A549 (cell line): ENCODE data around the gene HBZ. TPM values are rescaled to one million over a fixed set of nuclear protein-coding genes. Genes with fewer than 3 reads are reported as not detected.

ENCODE experiments used
- ATAC-seq, 2 experiments: fragments of 200-7000 bp in 1 of 2; fragments of >200 bp in 1 of 2; cut with Nextera tagmentation in 1 of 2; cut with Tn5 transposase in 1 of 2; 3 replicates each; pipeline versions ENCODE4 v1.8.0 to v1.9.1; 2018 to 2020; ENCODE audit warnings: mild to moderate bottlenecking in 1 of 2, moderate library complexity in 1 of 2
- CTCF ChIA-PET: fragments of 300-600 bp; sonication (Branson Sonifier 250); formaldehyde crosslinking; extraction: SDS; loops from one replicate; lab custom pipeline; 2021; ENCODE audit warnings: antibody characterized with exemption, inconsistent platforms; lab: Yijun Ruan, JAX
- POLR2A ChIA-PET: fragments of 350-600 bp; formaldehyde crosslinking; extraction: SDS; loops from one replicate; lab custom pipeline; 2021; ENCODE audit warnings: antibody characterized with exemption, inconsistent platforms; lab: Yijun Ruan, JAX
- DNase-seq, 2 experiments: peaks; one replicate each; pipeline versions ENCODE4 v3.0.0 to v3.0.0-alpha.2; 2011 to 2016; ENCODE audit warnings: low read depth in 1 of 2, low spot score in 1 of 2
- FAIRE-seq: peaks from 2 replicates; lab custom pipeline; 2011; peaks lifted over from hg19 to GRCh38; lab: Jason Lieb, UNC
- H3K27ac ChIP-seq, 2 experiments: fragments of >200 bp; sonication (Bioruptor Twin); formaldehyde crosslinking; 3 replicates each; pipeline ENCODE4 v1.5.1; 2016 to 2017
- H3K4me1 ChIP-seq: fragments of >200 bp; sonication (Bioruptor Twin); formaldehyde crosslinking; 3 replicates; pipeline ENCODE4 v1.6.1; 2016
- H3K4me2 ChIP-seq: fragments of >200 bp; sonication (Bioruptor Twin); formaldehyde crosslinking; 3 replicates; pipeline ENCODE4 v1.6.1; 2016
- H3K4me3 ChIP-seq: fragments of >200 bp; sonication (Bioruptor Twin); formaldehyde crosslinking; 3 replicates; pipeline ENCODE4 v1.5.1; 2016
- H3K9me3 ChIP-seq: fragments of >200 bp; sonication (Bioruptor Twin); formaldehyde crosslinking; 3 replicates; pipeline ENCODE4 v1.6.1; 2016
- ATOH8 ChIP-seq: fragments of 250-450 bp; sonication (Bioruptor Pico); IDR thresholded peaks from 2 replicates; pipeline ENCODE4 v1.5.0; 2020; ENCODE audit warnings: low read depth, mild to moderate bottlenecking, moderate library complexity
- BCL3 ChIP-seq: fragments of >200 bp; sonication (Bioruptor Twin); formaldehyde crosslinking; IDR thresholded peaks from 3 replicates; pipeline ENCODE4 v1.6.1; 2016
- FOSB ChIP-seq: fragments of 250-450 bp; sonication (Bioruptor Pico); IDR thresholded peaks from 2 replicates; pipeline ENCODE4 v1.5.0; 2020; ENCODE audit warnings: mild to moderate bottlenecking, moderate library complexity
- FOXS1 ChIP-seq: fragments of 250-450 bp; sonication (Bioruptor Pico); IDR thresholded peaks from 2 replicates; pipeline ENCODE4 v1.5.0; 2020; ENCODE audit warnings: mild to moderate bottlenecking, moderate library complexity
- GATA3 ChIP-seq: IDR thresholded peaks from 2 replicates; pipeline ENCODE4 v1.6.1; 2012; ENCODE audit warnings: borderline replicate concordance
- HES2 ChIP-seq: fragments of >200 bp; sonication (Bioruptor Twin); formaldehyde crosslinking; IDR thresholded peaks from 2 replicates; pipeline ENCODE4 v1.6.1; 2016
- HOXA7 ChIP-seq: fragments of 250-450 bp; sonication (Bioruptor Pico); IDR thresholded peaks from 2 replicates; pipeline ENCODE4 v1.5.0; 2020; ENCODE audit warnings: mild to moderate bottlenecking, moderate library complexity
- HOXB13 ChIP-seq: fragments of 250-450 bp; sonication (Bioruptor Pico); IDR thresholded peaks from 2 replicates; pipeline ENCODE4 v1.5.0; 2020; ENCODE audit warnings: low read depth, mild to moderate bottlenecking, moderate library complexity
- JUN ChIP-seq, 2 experiments: fragments of >200 bp; sonication (Bioruptor Twin); formaldehyde crosslinking; IDR thresholded peaks; 2 replicates in 1 of 2; 3 replicates in 1 of 2; pipeline ENCODE4 v1.6.1; 2016 to 2017
- JUNB ChIP-seq: fragments of >200 bp; sonication (Bioruptor Twin); formaldehyde crosslinking; IDR thresholded peaks from 2 replicates; pipeline ENCODE4 v1.6.1; 2016
- NR3C1 ChIP-seq: fragments of >200 bp; sonication (Bioruptor Twin); formaldehyde crosslinking; IDR thresholded peaks from 3 replicates; pipeline ENCODE4 v1.6.1; 2017
- POLR2A ChIP-seq: IDR thresholded peaks from 2 replicates; pipeline ENCODE4 v1.6.1; 2012; ENCODE audit warnings: mild to moderate bottlenecking, low read length
- POLR2AphosphoS2 ChIP-seq: conservative IDR thresholded peaks from 2 replicates; pipeline ENCODE4 v1.6.1; 2012; ENCODE audit warnings: low read length, improper control_type of control experiment, inconsistent platforms
- RAD21 ChIP-seq, 2 experiments: fragments of >200 bp in 1 of 2; sonication (Bioruptor Twin) in 1 of 2; formaldehyde crosslinking in 1 of 2; IDR thresholded peaks in 1 of 2; conservative IDR thresholded peaks in 1 of 2; 2 replicates in 1 of 2; 3 replicates in 1 of 2; pipeline ENCODE4 v1.6.1; 2012 to 2018; ENCODE audit warnings: inconsistent platforms in 1 of 2
- RCOR1 ChIP-seq: fragments of 150-350 bp; IDR thresholded peaks from 2 replicates; pipeline ENCODE4 v1.6.1; 2014; ENCODE audit warnings: antibody characterized with exemption, low read length, low read depth
- SREBF2 ChIP-seq: fragments of 450-650 bp; IDR thresholded peaks from 2 replicates; pipeline ENCODE4 v1.6.1; 2014; ENCODE audit warnings: mild to moderate bottlenecking, moderate library complexity
- TP53 ChIP-seq: fragments of 250-450 bp; sonication (Bioruptor Pico); IDR thresholded peaks from 2 replicates; pipeline ENCODE4 v1.5.0; 2021; ENCODE audit warnings: mild to moderate bottlenecking, moderate library complexity
- ZNF302 ChIP-seq: fragments of 250-450 bp; sonication (Bioruptor Pico); IDR thresholded peaks from 2 replicates; pipeline ENCODE4 v1.9.0; 2021; ENCODE audit warnings: inconsistent platforms, mild to moderate bottlenecking, moderate library complexity
- WGBS: methylation state at CpG from one replicate; pipeline ENCODE4 v1.1.6; 2017; ENCODE audit errors: missing lambda C conversion rate; 5-methylcytosine and 5-hydroxymethylcytosine counted together
- polyA plus RNA-seq, 4 experiments: library from polyadenylated mRNA; depleted of rRNA in 3 of 4; stranded (reverse); fragments of >200 nt; fragmentation: RNase III in 1 of 4; extraction: RNeasy Plus Mini Kit Qiagen cat#74134 plus additional on column Dnase treatment in 1 of 4; gene quantifications; 2 replicates in 3 of 4; 3 replicates in 1 of 4; pipeline ENCODE4 v1.2.3, GENCODE V29; 2011 to 2017
- TF ChIP-seq, protein P1 (sequence below): fragments of 150-350 bp; IDR thresholded peaks from 2 replicates; pipeline ENCODE4 v1.6.1; 2014; ENCODE audit warnings: low read depth, mild to moderate bottlenecking, low read length

HBZ gene
- polyA plus RNA-seq, 2 of the 4 experiments (the other 2 are of a cell fraction), result not detected

DNA sequence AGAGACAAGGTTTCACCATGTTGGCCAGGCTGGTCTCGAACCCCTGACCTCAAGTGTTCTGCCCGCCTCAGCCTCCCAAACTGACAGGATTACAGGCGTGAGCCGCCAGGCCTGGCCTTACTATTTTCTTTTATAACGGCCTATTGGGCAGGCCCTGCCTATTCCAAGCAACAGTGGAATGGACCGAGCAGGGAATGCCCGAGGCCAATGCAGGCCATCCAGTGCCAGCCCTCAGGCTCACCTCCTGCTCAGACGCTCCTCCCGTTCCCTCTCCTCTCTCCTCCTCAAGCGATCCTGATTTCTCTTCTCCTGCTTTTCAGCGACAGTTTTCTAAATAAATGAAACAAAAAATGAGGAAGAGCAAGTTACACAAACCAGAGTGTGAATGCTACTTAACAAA, 40.2 kb downstream of the HBZ start:
- ChIA-PET POLR2A (interaction anchor here (0.6 kb wide), 1 partner anchor 83 kb away, joined by 3 read pairs; no protein-coding TSS in a partner anchor), CTCF (interaction anchor here (1.7 to 5.9 kb wide), 4 partner anchors 11 to 170 kb away, joined by 5 to 54 read pairs (median 10); partner anchors contain the start of gene HBQ1)
- WGBS, result 93% methylated on average over 10 of the region's 11 CpGs
- TF ChIP-seq BCL3, result no peak
- no peak for TF ChIP-seq HOXA7 (CRISPR knock-in tag)
- TF ChIP-seq FOXS1 (CRISPR knock-in tag), result no peak
- no peak for TF ChIP-seq RAD21 (conservative IDR thresholded peaks at IDR 0.05 in 1 of 2, IDR thresholded peaks at IDR 0.05 in 1 of 2)
- TF ChIP-seq, protein P1, sequence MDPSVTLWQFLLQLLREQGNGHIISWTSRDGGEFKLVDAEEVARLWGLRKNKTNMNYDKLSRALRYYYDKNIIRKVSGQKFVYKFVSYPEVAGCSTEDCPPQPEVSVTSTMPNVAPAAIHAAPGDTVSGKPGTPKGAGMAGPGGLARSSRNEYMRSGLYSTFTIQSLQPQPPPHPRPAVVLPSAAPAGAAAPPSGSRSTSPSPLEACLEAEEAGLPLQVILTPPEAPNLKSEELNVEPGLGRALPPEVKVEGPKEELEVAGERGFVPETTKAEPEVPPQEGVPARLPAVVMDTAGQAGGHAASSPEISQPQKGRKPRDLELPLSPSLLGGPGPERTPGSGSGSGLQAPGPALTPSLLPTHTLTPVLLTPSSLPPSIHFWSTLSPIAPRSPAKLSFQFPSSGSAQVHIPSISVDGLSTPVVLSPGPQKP, result no peak
- no peak for TF ChIP-seq HES2
- no peak for TF ChIP-seq POLR2A
- no peak for TF ChIP-seq FOSB (CRISPR knock-in tag)
- H3K9me3 ChIP-seq, result no peaks in the 10 kb centered on the region
- ATAC-seq (no peak), DNase-seq (no peak), FAIRE-seq (no peak)
- H3K4me2 ChIP-seq, result no peak overlapping the region
- no peak overlapping the region for H3K27ac ChIP-seq
- H3K4me3 ChIP-seq, result no peak overlapping the region
- no peaks in the 10 kb centered on the region for H3K4me1 ChIP-seq

DNA sequence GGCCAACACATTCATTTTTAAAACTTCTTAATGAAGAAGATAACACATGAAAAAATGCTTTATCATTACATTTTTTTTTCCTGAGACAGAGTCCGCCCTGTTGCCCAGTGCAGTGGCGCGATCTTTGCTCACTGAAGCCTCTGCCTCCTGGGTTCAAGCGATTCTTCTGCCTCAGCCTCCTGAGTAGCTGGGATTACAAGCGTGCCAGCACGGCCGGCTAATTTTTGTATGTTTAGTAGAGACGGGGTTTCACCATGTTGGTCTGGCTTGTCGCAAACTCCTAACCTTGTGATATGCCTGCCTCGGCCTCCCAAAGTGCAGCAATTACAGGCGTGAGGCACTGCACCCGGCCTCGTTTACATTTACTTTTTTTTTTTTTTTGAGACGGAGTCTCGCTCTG, 41.0 kb downstream of the HBZ start:
- TF ChIP-seq ZNF302 (CRISPR knock-in tag) (no peak), NR3C1 (no peak), ATOH8 (CRISPR knock-in tag) (no peak), JUNB (no peak), JUN (IDR thresholded peaks at IDR 0.05) (no peak), HES2 (no peak), TP53 (CRISPR knock-in tag) (no peak), POLR2AphosphoS2 (no peak), SREBF2 (no peak), BCL3 (no peak), FOSB (CRISPR knock-in tag) (no peak), GATA3 (no peak), HOXB13 (CRISPR knock-in tag) (no peak), RCOR1 (no peak)
- H3K4me3 ChIP-seq, result no peak overlapping the region
- DNase-seq, result no peak
- ChIA-PET CTCF (interaction anchor here (1.1 to 5.9 kb wide), 5 partner anchors 8 to 169 kb away, joined by 3 to 54 read pairs (median 7); partner anchors contain the start of gene HBQ1), POLR2A (no interaction called here)
- no peak overlapping the region for H3K27ac ChIP-seq
- H3K4me2 ChIP-seq, result no peak overlapping the region
- H3K4me1 ChIP-seq, result no peaks in the 10 kb centered on the region
- no peaks in the 10 kb centered on the region for H3K9me3 ChIP-seq
- ATAC-seq, result no peak
- 94% methylated on average over 15 of the region's 15 CpGs for WGBS
- FAIRE-seq, result no peak
